ENCODE results near the gene HOXA4.

Gene HOXA4

GRCh38 chr7:27161214-27161720 is 30.7 kb upstream of the HOXA4 start:
- H3K27me3 ChIP-seq (ENCODE audit: control insufficient read depth, insufficient read depth, low read length), result peaks cover 100% of the 10 kb centered on the region
- no peak overlapping the region for H3K9ac ChIP-seq (ENCODE audit: low read depth, low read length)
- no peaks in the 10 kb centered on the region for H3K36me3 ChIP-seq (ENCODE audit: control insufficient read depth, insufficient read depth, low read length)
- H3K4me1 ChIP-seq (ENCODE audit: control insufficient read depth, insufficient read depth, low read length), result peaks cover 2% of the 10 kb centered on the region; the same call in 1 of the 2 replicates
- peaks cover 4% of the 10 kb centered on the region; the same call in 1 of the 2 replicates for H3K9me3 ChIP-seq (ENCODE audit: control insufficient read depth, insufficient read depth, low read length)
- H3K4me3 ChIP-seq (ENCODE audit: low read depth, low read length), result no peak overlapping the region
- no peak overlapping the region for H3K27ac ChIP-seq (ENCODE audit: low read depth, low read length)

- H3K27me3 ChIP-seq (ENCODE audit: control insufficient read depth, insufficient read depth, low read length), result peaks cover 100% of the 10 kb centered on the region
- H3K4me1 ChIP-seq (ENCODE audit: control insufficient read depth, insufficient read depth, low read length), result peaks cover 2% of the 10 kb centered on the region; the same call in 1 of the 2 replicates
- no peak overlapping the region for H3K27ac ChIP-seq (ENCODE audit: low read depth, low read length)
- no peak overlapping the region for H3K9ac ChIP-seq (ENCODE audit: low read depth, low read length)
- no peaks in the 10 kb centered on the region for H3K36me3 ChIP-seq (ENCODE audit: control insufficient read depth, insufficient read depth, low read length)
- H3K9me3 ChIP-seq (ENCODE audit: control insufficient read depth, insufficient read depth, low read length), result peaks cover 4% of the 10 kb centered on the region; the same call in 1 of the 2 replicates
- peak overlapping the region; percentile 49; the same call in 1 of the 2 replicates for H3K4me3 ChIP-seq (ENCODE audit: low read depth, low read length)
Measured at GRCh38 chr7:27160546-27161213, 30.1 kb upstream of the HOXA4 start.

- H3K9me3 ChIP-seq (ENCODE audit: control insufficient read depth, insufficient read depth, low read length), result peaks cover 4% of the 10 kb centered on the region; the same call in 1 of the 2 replicates
- H3K4me1 ChIP-seq (ENCODE audit: control insufficient read depth, insufficient read depth, low read length), result peaks cover 2% of the 10 kb centered on the region; the same call in 1 of the 2 replicates
- no peak overlapping the region for H3K27ac ChIP-seq (ENCODE audit: low read depth, low read length)
- H3K36me3 ChIP-seq (ENCODE audit: control insufficient read depth, insufficient read depth, low read length), result no peaks in the 10 kb centered on the region
- H3K4me3 ChIP-seq (ENCODE audit: low read depth, low read length), result 0 out of 2 replicates have a peak overlapping the region, but pooled peaks have one; percentile 49
- peaks cover 100% of the 10 kb centered on the region for H3K27me3 ChIP-seq (ENCODE audit: control insufficient read depth, insufficient read depth, low read length)
- H3K9ac ChIP-seq (ENCODE audit: low read depth, low read length), result no peak overlapping the region
Measured at GRCh38 chr7:27160145-27160545, 29.6 kb upstream of the HOXA4 start.

- peaks cover 4% of the 10 kb centered on the region; the same call in 1 of the 2 replicates for H3K9me3 ChIP-seq (ENCODE audit: control insufficient read depth, insufficient read depth, low read length)
- peaks cover 100% of the 10 kb centered on the region for H3K27me3 ChIP-seq (ENCODE audit: control insufficient read depth, insufficient read depth, low read length)
- H3K4me3 ChIP-seq (ENCODE audit: low read depth, low read length), result no peak overlapping the region
- H3K27ac ChIP-seq (ENCODE audit: low read depth, low read length), result no peak overlapping the region
- no peaks in the 10 kb centered on the region for H3K36me3 ChIP-seq (ENCODE audit: control insufficient read depth, insufficient read depth, low read length)
- peaks cover 2% of the 10 kb centered on the region; the same call in 1 of the 2 replicates for H3K4me1 ChIP-seq (ENCODE audit: control insufficient read depth, insufficient read depth, low read length)
- no peak overlapping the region for H3K9ac ChIP-seq (ENCODE audit: low read depth, low read length)
Measured at GRCh38 chr7:27159266-27160144, 28.9 kb upstream of the HOXA4 start.

- peaks cover 2% of the 10 kb centered on the region; the same call in 1 of the 2 replicates for H3K4me1 ChIP-seq (ENCODE audit: control insufficient read depth, insufficient read depth, low read length)
- H3K9me3 ChIP-seq (ENCODE audit: control insufficient read depth, insufficient read depth, low read length), result peaks cover 4% of the 10 kb centered on the region; the same call in 1 of the 2 replicates
- peaks cover 100% of the 10 kb centered on the region for H3K27me3 ChIP-seq (ENCODE audit: control insufficient read depth, insufficient read depth, low read length)
- no peak overlapping the region for H3K4me3 ChIP-seq (ENCODE audit: low read depth, low read length)
- H3K27ac ChIP-seq (ENCODE audit: low read depth, low read length), result no peak overlapping the region
- H3K36me3 ChIP-seq (ENCODE audit: control insufficient read depth, insufficient read depth, low read length), result no peaks in the 10 kb centered on the region
- no peak overlapping the region for H3K9ac ChIP-seq (ENCODE audit: low read depth, low read length)
Measured at GRCh38 chr7:27158436-27159265, 28.1 kb upstream of the HOXA4 start.

GRCh38 chr7:27157702-27158431 is 27.3 kb upstream of the HOXA4 start:
- H3K4me3 ChIP-seq (ENCODE audit: low read depth, low read length), result no peak overlapping the region
- peaks cover 4% of the 10 kb centered on the region; the same call in 1 of the 2 replicates for H3K9me3 ChIP-seq (ENCODE audit: control insufficient read depth, insufficient read depth, low read length)
- no peak overlapping the region for H3K9ac ChIP-seq (ENCODE audit: low read depth, low read length)
- H3K36me3 ChIP-seq (ENCODE audit: control insufficient read depth, insufficient read depth, low read length), result no peaks in the 10 kb centered on the region
- peaks cover 100% of the 10 kb centered on the region for H3K27me3 ChIP-seq (ENCODE audit: control insufficient read depth, insufficient read depth, low read length)
- H3K27ac ChIP-seq (ENCODE audit: low read depth, low read length), result no peak overlapping the region
- peaks cover 2% of the 10 kb centered on the region; the same call in 1 of the 2 replicates for H3K4me1 ChIP-seq (ENCODE audit: control insufficient read depth, insufficient read depth, low read length)

- Histone ChIP-seq H3K4me3 (ENCODE audit: low read depth, low read length) (no peak overlapping the region), H3K36me3 (ENCODE audit: control insufficient read depth, insufficient read depth, low read length) (no peaks in the 10 kb centered on the region), H3K9ac (ENCODE audit: low read depth, low read length) (no peak overlapping the region), H3K27me3 (ENCODE audit: control insufficient read depth, insufficient read depth, low read length) (peaks cover 100% of the 10 kb centered on the region), H3K27ac (ENCODE audit: low read depth, low read length) (no peak overlapping the region), H3K9me3 (ENCODE audit: control insufficient read depth, insufficient read depth, low read length) (peaks cover 4% of the 10 kb centered on the region; the same call in 1 of the 2 replicates), H3K4me1 (ENCODE audit: control insufficient read depth, insufficient read depth, low read length) (peaks cover 4% of the 10 kb centered on the region; the same call in 1 of the 2 replicates)
Measured at GRCh38 chr7:27156916-27157701, 26.6 kb upstream of the HOXA4 start.

GRCh38 chr7:27156508-27156898 is 25.9 kb upstream of the HOXA4 start, which contains the start of gene HOXA7:
Gene HOXA7 (minus strand): TSS chr7:27156675. CDS start chr7:27156545, 130 bp downstream.
- Histone ChIP-seq H3K9ac (ENCODE audit: low read depth, low read length) (no peak within 1 kb of the TSS), H3K27me3 (ENCODE audit: control insufficient read depth, insufficient read depth, low read length) (peaks cover 100% of the 10 kb centered on the region), H3K27ac (ENCODE audit: low read depth, low read length) (no peak within 1 kb of the TSS), H3K9me3 (ENCODE audit: control insufficient read depth, insufficient read depth, low read length) (peaks cover 4% of the 10 kb centered on the region; the same call in 1 of the 2 replicates), H3K36me3 (ENCODE audit: control insufficient read depth, insufficient read depth, low read length) (no peaks in the 10 kb centered on the region), H3K4me1 (ENCODE audit: control insufficient read depth, insufficient read depth, low read length) (peaks cover 5% of the 10 kb centered on the region; the same call in 1 of the 2 replicates), H3K4me3 (ENCODE audit: low read depth, low read length) (peak within 1 kb of the TSS; percentile 58)

- Histone ChIP-seq H3K4me3 (ENCODE audit: low read depth, low read length) (peak overlapping the region; percentile 58), H3K36me3 (ENCODE audit: control insufficient read depth, insufficient read depth, low read length) (no peaks in the 10 kb centered on the region), H3K9ac (ENCODE audit: low read depth, low read length) (no peak overlapping the region), H3K4me1 (ENCODE audit: control insufficient read depth, insufficient read depth, low read length) (peaks cover 5% of the 10 kb centered on the region; the same call in 1 of the 2 replicates), H3K27ac (ENCODE audit: low read depth, low read length) (no peak overlapping the region), H3K9me3 (ENCODE audit: control insufficient read depth, insufficient read depth, low read length) (peaks cover 4% of the 10 kb centered on the region; the same call in 1 of the 2 replicates), H3K27me3 (ENCODE audit: control insufficient read depth, insufficient read depth, low read length) (peaks cover 100% of the 10 kb centered on the region)
Measured at GRCh38 chr7:27155816-27156507, 25.4 kb upstream of the HOXA4 start.
